ENCODE results near the gene PLA2G6. TPM values are rescaled to one million over a fixed set of nuclear protein-coding genes. Genes with fewer than 3 reads are reported as not detected.

The PLA2G6 gene
- total RNA-seq, 2 donors from 2014 or later, result 60.6 to 60.7 TPM

DNA sequence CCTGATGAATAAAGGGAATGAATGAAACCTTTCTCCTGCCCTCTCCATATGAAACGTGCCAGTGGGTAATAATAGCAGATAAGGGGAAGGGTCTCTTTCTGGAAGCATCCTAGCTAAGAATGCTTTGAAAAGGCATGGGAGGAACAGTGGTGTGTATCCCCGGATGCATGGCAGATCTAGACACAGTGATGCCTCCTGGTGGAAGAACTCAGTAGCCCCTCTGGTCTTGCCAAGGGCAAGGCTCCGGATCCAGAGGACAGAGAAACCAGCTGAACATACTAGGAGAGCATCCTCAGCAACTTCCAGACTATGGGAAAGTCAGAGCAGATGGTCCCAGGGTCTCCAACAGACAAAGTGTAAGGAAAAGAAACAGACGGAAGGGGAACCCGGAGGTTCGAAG is 77.5 kb downstream of the PLA2G6 start:
- Histone ChIP-seq H3K27me3 (ENCODE audit: control insufficient read depth, insufficient read depth, low read length, poor library complexity, severe bottlenecking) (no peaks in the 10 kb centered on the region), H3K4me3 (ENCODE audit: low read length) (no peak overlapping the region), H3K36me3 (ENCODE audit: control insufficient read depth, insufficient read depth, low read length) (no peaks in the 10 kb centered on the region), H3K27ac (ENCODE audit: low read depth, low read length) (no peak overlapping the region), H3K9me3 (ENCODE audit: control insufficient read depth, low read length) (no peaks in the 10 kb centered on the region), H3K4me1 (ENCODE audit: control insufficient read depth, insufficient read depth, low read length) (no peaks in the 10 kb centered on the region), H3K9ac (ENCODE audit: extremely low read depth, low read length, poor library complexity, severe bottlenecking) (no peak overlapping the region)
- TF ChIP-seq, protein P1, sequence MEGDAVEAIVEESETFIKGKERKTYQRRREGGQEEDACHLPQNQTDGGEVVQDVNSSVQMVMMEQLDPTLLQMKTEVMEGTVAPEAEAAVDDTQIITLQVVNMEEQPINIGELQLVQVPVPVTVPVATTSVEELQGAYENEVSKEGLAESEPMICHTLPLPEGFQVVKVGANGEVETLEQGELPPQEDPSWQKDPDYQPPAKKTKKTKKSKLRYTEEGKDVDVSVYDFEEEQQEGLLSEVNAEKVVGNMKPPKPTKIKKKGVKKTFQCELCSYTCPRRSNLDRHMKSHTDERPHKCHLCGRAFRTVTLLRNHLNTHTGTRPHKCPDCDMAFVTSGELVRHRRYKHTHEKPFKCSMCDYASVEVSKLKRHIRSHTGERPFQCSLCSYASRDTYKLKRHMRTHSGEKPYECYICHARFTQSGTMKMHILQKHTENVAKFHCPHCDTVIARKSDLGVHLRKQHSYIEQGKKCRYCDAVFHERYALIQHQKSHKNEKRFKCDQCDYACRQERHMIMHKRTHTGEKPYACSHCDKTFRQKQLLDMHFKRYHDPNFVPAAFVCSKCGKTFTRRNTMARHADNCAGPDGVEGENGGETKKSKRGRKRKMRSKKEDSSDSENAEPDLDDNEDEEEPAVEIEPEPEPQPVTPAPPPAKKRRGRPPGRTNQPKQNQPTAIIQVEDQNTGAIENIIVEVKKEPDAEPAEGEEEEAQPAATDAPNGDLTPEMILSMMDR (conservative IDR thresholded peaks at IDR 0.05), result peak; percentile 77
- peak; percentile 86 for DNase-seq
- H3K27ac Mint-ChIP-seq, result no peak overlapping the region
- no peaks in the 10 kb centered on the region for H3K36me3 Mint-ChIP-seq (ENCODE audit: low read depth)
- H3K27me3 Mint-ChIP-seq (ENCODE audit: insufficient read depth), result no peaks in the 10 kb centered on the region
- H3K4me3 Mint-ChIP-seq, result no peak overlapping the region
- H3K9me3 Mint-ChIP-seq, result no peaks in the 10 kb centered on the region
- H3K4me1 Mint-ChIP-seq, result no peaks in the 10 kb centered on the region
- 77 to 83% methylated on average over 2 to 6 of the region's 6 CpGs for WGBS, 2 experiments (ENCODE audit: insufficient coverage in 1 of 2, insufficient read length in 1 of 2)

DNA sequence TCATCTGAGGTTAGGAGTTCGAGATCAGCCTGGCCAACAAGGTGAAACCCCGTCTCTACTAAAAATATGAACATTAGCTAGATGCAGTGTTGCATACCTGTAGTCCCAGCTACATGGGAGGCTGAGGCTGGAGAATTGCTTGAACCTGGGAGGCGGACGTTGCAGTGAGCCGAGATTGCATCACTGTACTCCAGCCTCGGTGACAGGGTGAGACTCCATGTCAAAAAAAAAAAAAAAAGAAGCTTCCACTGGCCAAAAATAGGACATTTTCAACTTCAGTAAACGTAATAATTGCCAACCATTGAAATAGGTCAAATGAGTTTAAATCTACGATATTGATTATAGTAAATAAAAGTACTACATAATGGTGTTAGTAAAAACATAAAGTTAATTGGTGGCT is 78.0 kb downstream of the PLA2G6 start:
- no peak overlapping the region for H3K9ac ChIP-seq (ENCODE audit: extremely low read depth, low read length, poor library complexity, severe bottlenecking)
- no peak overlapping the region for H3K27ac ChIP-seq (ENCODE audit: low read depth, low read length)
- no peaks in the 10 kb centered on the region for H3K9me3 ChIP-seq (ENCODE audit: control insufficient read depth, low read length)
- TF ChIP-seq, protein P1 (conservative IDR thresholded peaks at IDR 0.05), result no peak
- H3K9me3 Mint-ChIP-seq, result no peaks in the 10 kb centered on the region
- H3K4me3 Mint-ChIP-seq, result no peak overlapping the region
- 94 to 98% methylated on average over 5 to 6 of the region's 8 CpGs for WGBS, 2 experiments (ENCODE audit: insufficient coverage in 1 of 2, insufficient read length in 1 of 2)
- H3K36me3 Mint-ChIP-seq (ENCODE audit: low read depth), result no peaks in the 10 kb centered on the region
- no peaks in the 10 kb centered on the region for H3K27me3 Mint-ChIP-seq (ENCODE audit: insufficient read depth)
- DNase-seq, result no peak
- H3K4me3 ChIP-seq (ENCODE audit: low read length), result no peak overlapping the region
- no peak overlapping the region for H3K27ac Mint-ChIP-seq
- no peaks in the 10 kb centered on the region for H3K27me3 ChIP-seq (ENCODE audit: control insufficient read depth, insufficient read depth, low read length, poor library complexity, severe bottlenecking)
- no peaks in the 10 kb centered on the region for H3K36me3 ChIP-seq (ENCODE audit: control insufficient read depth, insufficient read depth, low read length)
- H3K4me1 ChIP-seq (ENCODE audit: control insufficient read depth, insufficient read depth, low read length), result no peaks in the 10 kb centered on the region
- no peaks in the 10 kb centered on the region for H3K4me1 Mint-ChIP-seq

DNA sequence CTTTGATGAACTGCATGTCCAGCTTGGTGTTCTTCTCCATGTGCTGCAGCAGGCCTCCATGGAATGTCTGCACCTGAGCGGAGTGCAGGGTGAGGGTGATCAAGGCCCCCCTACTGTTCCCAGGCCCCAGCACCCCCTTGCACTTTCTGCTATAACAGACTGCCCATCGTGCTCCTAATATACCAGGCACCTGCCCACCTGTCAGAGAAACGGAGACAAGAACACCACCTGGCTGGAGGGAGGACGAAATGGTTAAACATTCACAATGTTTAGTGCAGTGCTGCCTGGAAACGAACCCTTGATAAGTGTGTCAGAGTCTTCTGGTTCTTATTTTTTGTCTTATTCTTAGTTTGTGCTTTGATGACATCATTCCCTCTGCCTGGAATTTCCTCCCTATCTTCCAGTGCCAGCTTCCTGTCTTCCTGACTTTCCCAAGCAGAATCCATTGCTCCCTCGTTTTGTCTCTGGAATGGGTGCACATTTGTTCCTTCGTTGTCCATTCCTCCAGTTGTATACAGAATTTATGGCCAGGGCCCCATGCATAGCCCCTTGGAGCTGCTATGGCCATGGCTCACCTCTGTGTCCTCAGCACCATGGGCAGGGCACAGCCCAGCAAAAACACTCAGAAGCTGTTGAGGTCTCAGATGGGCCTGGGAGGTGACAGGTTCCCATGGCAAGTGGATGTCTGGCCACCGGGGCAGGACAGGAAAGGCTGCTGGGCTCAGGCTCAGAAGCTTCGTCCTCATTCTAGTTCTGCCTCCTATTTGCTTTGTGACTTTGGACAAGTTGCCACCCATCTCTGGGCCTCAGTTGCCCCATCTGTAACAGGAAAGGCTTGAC is 83.0 kb downstream of the PLA2G6 start:
- TF ChIP-seq, protein P1 (conservative IDR thresholded peaks at IDR 0.05), result no peak

More for the DNA sequence above, 83.0 kb downstream of the PLA2G6 start:
- Histone ChIP-seq H3K9ac (ENCODE audit: extremely low read depth, low read length, poor library complexity, severe bottlenecking) (no peak overlapping the region), H3K4me3 (ENCODE audit: low read length) (no peak overlapping the region), H3K27me3 (ENCODE audit: control insufficient read depth, insufficient read depth, low read length, poor library complexity, severe bottlenecking) (no peaks in the 10 kb centered on the region), H3K4me1 (ENCODE audit: control insufficient read depth, insufficient read depth, low read length) (no peaks in the 10 kb centered on the region), H3K9me3 (ENCODE audit: control insufficient read depth, low read length) (no peaks in the 10 kb centered on the region), H3K36me3 (ENCODE audit: control insufficient read depth, insufficient read depth, low read length) (no peaks in the 10 kb centered on the region), H3K27ac (ENCODE audit: low read depth, low read length) (no peak overlapping the region)
- peaks cover 4% of the 10 kb centered on the region for H3K4me1 Mint-ChIP-seq
- H3K9me3 Mint-ChIP-seq, result no peaks in the 10 kb centered on the region
- no peaks in the 10 kb centered on the region for H3K27me3 Mint-ChIP-seq (ENCODE audit: insufficient read depth)
- no peak for DNase-seq
- no peak overlapping the region for H3K27ac Mint-ChIP-seq
- no peak overlapping the region for H3K4me3 Mint-ChIP-seq
- WGBS, 2 experiments (ENCODE audit: insufficient coverage in 1 of 2, insufficient read length in 1 of 2), result 87 to 90% methylated on average over 7 to 9 of the region's 9 CpGs
- H3K36me3 Mint-ChIP-seq (ENCODE audit: low read depth), result no peaks in the 10 kb centered on the region
